SK-N-SH treated with all-trans-retinoic acid at 6 μM for 48 hours (cell line): ENCODE measurements around the gene SLC5A4.

Experiments used
- ATAC-seq: fragments of 200-7000 bp; cut with Tn5 transposase; 3 replicates; pipeline ENCODE4 v1.9.1; 2020; ENCODE audit warnings: mild to moderate bottlenecking, moderate library complexity
- ARNTL ChIP-seq: fragments of 450-650 bp; formaldehyde crosslinking; IDR thresholded peaks from 2 replicates; pipeline ENCODE4 v1.5.0; 2020; ENCODE audit warnings: low read depth, mild to moderate bottlenecking, moderate library complexity, borderline replicate concordance
- BACH2 ChIP-seq: fragments of 250-450 bp; sonication (Bioruptor Pico); IDR thresholded peaks from 2 replicates; pipeline ENCODE4 v1.9.0; 2021; ENCODE audit warnings: mild to moderate bottlenecking, borderline replicate concordance
- CSDC2 ChIP-seq: fragments of 250-450 bp; sonication (Bioruptor Pico); IDR thresholded peaks from 2 replicates; pipeline ENCODE4 v1.5.0; 2020; ENCODE audit warnings: mild to moderate bottlenecking, moderate library complexity
- ESRRG ChIP-seq: fragments of 250-450 bp; sonication (Bioruptor Pico); IDR thresholded peaks from 2 replicates; pipeline ENCODE4 v1.6.1; 2021; ENCODE audit warnings: mild to moderate bottlenecking
- GLIS3 ChIP-seq: fragments of 250-450 bp; sonication (Bioruptor Pico); IDR thresholded peaks from 2 replicates; pipeline ENCODE4 v1.5.0; 2020; ENCODE audit warnings: mild to moderate bottlenecking, moderate library complexity
- OSR1 ChIP-seq: fragments of 250-450 bp; sonication (Bioruptor Pico); IDR thresholded peaks from 2 replicates; pipeline ENCODE4 v1.8.0; 2022; ENCODE audit warnings: moderate library complexity, mild to moderate bottlenecking, inconsistent platforms
- PPARA ChIP-seq: fragments of 250-450 bp; sonication (Bioruptor Pico); IDR thresholded peaks from 2 replicates; pipeline ENCODE4 v1.5.0; 2020; ENCODE audit warnings: mild to moderate bottlenecking, borderline replicate concordance
- RARB ChIP-seq: fragments of 250-450 bp; sonication (Bioruptor Pico); IDR thresholded peaks from 2 replicates; pipeline ENCODE4 v1.8.0; 2021; ENCODE audit warnings: mild to moderate bottlenecking, moderate library complexity
- SNAI2 ChIP-seq: fragments of 250-450 bp; sonication (Bioruptor Pico); IDR thresholded peaks from 2 replicates; pipeline ENCODE4 v1.5.0; 2020; ENCODE audit warnings: mild to moderate bottlenecking, moderate library complexity
- TCF4 ChIP-seq: fragments of 250-450 bp; sonication (Bioruptor Pico); IDR thresholded peaks from 2 replicates; pipeline ENCODE4 v1.8.0; 2021; ENCODE audit warnings: mild to moderate bottlenecking, moderate library complexity, borderline replicate concordance
- TOX ChIP-seq: fragments of 250-450 bp; sonication (Bioruptor Pico); IDR thresholded peaks from 2 replicates; pipeline ENCODE4 v1.8.0; 2021; ENCODE audit warnings: mild to moderate bottlenecking, moderate library complexity, borderline replicate concordance
- ZC3H10 ChIP-seq: fragments of 250-450 bp; sonication (Bioruptor Pico); IDR thresholded peaks from 2 replicates; pipeline ENCODE4 v1.5.1; 2021; ENCODE audit warnings: mild to moderate bottlenecking, moderate library complexity
- ZFP3 ChIP-seq: fragments of 250-450 bp; sonication (Bioruptor Pico); IDR thresholded peaks from 2 replicates; pipeline ENCODE4 v1.5.0; 2020; ENCODE audit warnings: mild to moderate bottlenecking, moderate library complexity
- ZFP30 ChIP-seq: fragments of 450-650 bp; formaldehyde crosslinking; IDR thresholded peaks from 2 replicates; pipeline ENCODE4 v1.5.0; 2022; ENCODE audit warnings: mild to moderate bottlenecking, moderate library complexity
- ZNF565 ChIP-seq: fragments of 450-650 bp; formaldehyde crosslinking; conservative IDR thresholded peaks from 2 replicates; pipeline ENCODE4 v1.5.0; 2020; ENCODE audit warnings: low read depth, mild to moderate bottlenecking, moderate library complexity
- ZNF70 ChIP-seq: fragments of 450-650 bp; formaldehyde crosslinking; IDR thresholded peaks from 2 replicates; pipeline ENCODE4 v1.5.0; 2020; ENCODE audit warnings: mild to moderate bottlenecking, moderate library complexity
- ZNF8 ChIP-seq: fragments of 450-650 bp; formaldehyde crosslinking; IDR thresholded peaks from 2 replicates; pipeline ENCODE4 v1.5.0; 2020; ENCODE audit warnings: mild to moderate bottlenecking, moderate library complexity
- TF ChIP-seq, protein P1 (sequence below): fragments of 250-450 bp; sonication (Bioruptor Pico); IDR thresholded peaks from 2 replicates; pipeline ENCODE4 v1.8.0; 2021; ENCODE audit warnings: low read depth, mild to moderate bottlenecking, moderate library complexity, borderline replicate concordance
- TF ChIP-seq, protein P2 (sequence below): fragments of 250-450 bp; sonication (Bioruptor Pico); IDR thresholded peaks from 2 replicates; pipeline ENCODE4 v1.8.0; 2020; ENCODE audit warnings: mild to moderate bottlenecking, moderate library complexity, borderline replicate concordance
- TF ChIP-seq, protein P3 (sequence below): fragments of 250-450 bp; sonication (Bioruptor Pico); IDR thresholded peaks from 2 replicates; pipeline ENCODE4 v1.5.0; 2020; ENCODE audit warnings: mild to moderate bottlenecking, moderate library complexity
- TF ChIP-seq, protein P4 (sequence below): fragments of 250-450 bp; sonication (Bioruptor Pico); IDR thresholded peaks from 2 replicates; pipeline ENCODE4 v1.5.1; 2020; ENCODE audit warnings: low read depth, mild to moderate bottlenecking, moderate library complexity
- TF ChIP-seq, protein P5 (sequence below): fragments of 250-450 bp; sonication (Bioruptor Pico); IDR thresholded peaks from 2 replicates; pipeline ENCODE4 v1.5.1; 2021; ENCODE audit warnings: mild to moderate bottlenecking, moderate library complexity

Gene SLC5A4

DNA sequence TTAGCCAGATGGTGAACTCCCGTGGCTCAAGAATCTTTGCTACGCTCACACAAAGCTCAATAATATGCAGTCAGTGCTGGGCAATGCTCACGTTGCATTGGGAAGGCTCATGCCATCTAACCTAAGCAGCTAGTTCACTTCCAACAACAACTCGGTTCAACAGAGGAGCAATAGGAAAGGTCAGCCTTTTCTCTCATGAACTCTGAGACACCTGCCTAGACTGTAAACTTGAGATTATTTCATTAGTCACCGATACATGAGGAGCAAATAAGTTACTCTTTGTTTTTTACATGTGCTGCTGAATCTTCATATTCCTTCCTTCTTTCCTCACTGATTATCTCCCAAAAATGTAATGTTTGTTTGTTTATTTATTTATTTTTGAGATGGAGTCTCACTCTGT lies 9.0 kb downstream of the SLC5A4 start (continued):
- TF ChIP-seq, protein P1, sequence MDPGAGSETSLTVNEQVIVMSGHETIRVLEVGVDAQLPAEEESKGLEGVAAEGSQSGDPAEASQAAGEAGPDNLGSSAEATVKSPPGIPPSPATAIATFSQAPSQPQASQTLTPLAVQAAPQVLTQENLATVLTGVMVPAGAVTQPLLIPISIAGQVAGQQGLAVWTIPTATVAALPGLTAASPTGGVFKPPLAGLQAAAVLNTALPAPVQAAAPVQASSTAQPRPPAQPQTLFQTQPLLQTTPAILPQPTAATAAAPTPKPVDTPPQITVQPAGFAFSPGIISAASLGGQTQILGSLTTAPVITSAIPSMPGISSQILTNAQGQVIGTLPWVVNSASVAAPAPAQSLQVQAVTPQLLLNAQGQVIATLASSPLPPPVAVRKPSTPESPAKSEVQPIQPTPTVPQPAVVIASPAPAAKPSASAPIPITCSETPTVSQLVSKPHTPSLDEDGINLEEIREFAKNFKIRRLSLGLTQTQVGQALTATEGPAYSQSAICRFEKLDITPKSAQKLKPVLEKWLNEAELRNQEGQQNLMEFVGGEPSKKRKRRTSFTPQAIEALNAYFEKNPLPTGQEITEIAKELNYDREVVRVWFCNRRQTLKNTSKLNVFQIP (CRISPR knock-in tag), result no peak
- TF ChIP-seq RARB (CRISPR knock-in tag) (no peak), TOX (CRISPR knock-in tag) (no peak), ZC3H10 (no peak), ZNF70 (CRISPR knock-in tag) (no peak), OSR1 (CRISPR knock-in tag) (no peak), SNAI2 (no peak)
- TF ChIP-seq, protein P2, sequence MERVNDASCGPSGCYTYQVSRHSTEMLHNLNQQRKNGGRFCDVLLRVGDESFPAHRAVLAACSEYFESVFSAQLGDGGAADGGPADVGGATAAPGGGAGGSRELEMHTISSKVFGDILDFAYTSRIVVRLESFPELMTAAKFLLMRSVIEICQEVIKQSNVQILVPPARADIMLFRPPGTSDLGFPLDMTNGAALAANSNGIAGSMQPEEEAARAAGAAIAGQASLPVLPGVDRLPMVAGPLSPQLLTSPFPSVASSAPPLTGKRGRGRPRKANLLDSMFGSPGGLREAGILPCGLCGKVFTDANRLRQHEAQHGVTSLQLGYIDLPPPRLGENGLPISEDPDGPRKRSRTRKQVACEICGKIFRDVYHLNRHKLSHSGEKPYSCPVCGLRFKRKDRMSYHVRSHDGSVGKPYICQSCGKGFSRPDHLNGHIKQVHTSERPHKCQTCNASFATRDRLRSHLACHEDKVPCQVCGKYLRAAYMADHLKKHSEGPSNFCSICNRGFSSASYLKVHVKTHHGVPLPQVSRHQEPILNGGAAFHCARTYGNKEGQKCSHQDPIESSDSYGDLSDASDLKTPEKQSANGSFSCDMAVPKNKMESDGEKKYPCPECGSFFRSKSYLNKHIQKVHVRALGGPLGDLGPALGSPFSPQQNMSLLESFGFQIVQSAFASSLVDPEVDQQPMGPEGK (CRISPR knock-in tag), result no peak

DNA sequence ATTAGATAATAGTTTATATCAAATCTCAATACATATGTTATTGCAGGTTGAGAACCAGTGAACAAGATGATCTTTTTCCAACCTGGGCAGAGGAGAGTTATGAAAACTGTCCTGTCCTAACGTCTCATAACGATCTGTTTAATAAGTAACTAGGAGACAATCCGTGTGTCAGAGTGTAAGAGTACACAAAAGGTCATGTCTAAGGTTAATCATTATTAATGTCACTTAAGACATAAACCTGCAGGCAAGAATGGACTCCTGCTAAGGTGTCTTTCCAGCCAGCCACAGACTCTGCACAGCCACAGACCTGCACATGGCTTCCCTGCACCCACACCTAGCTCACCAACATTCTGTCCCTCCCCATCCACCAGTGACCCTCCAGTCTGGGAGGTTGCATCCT lies 10.1 kb downstream of the SLC5A4 start:
- TF ChIP-seq TCF4 (CRISPR knock-in tag) (no peak), ZFP30 (CRISPR knock-in tag) (no peak), ZFP3 (CRISPR knock-in tag) (no peak), TOX (CRISPR knock-in tag) (no peak), ESRRG (CRISPR knock-in tag) (no peak), ZNF565 (CRISPR knock-in tag) (no peak), ZNF8 (CRISPR knock-in tag) (no peak), ARNTL (CRISPR knock-in tag) (no peak), BACH2 (CRISPR knock-in tag) (no peak), OSR1 (CRISPR knock-in tag) (no peak), CSDC2 (CRISPR knock-in tag) (no peak), ZC3H10 (no peak)
- TF ChIP-seq, protein P2 (CRISPR knock-in tag), result no peak
- ATAC-seq, result no peak

DNA sequence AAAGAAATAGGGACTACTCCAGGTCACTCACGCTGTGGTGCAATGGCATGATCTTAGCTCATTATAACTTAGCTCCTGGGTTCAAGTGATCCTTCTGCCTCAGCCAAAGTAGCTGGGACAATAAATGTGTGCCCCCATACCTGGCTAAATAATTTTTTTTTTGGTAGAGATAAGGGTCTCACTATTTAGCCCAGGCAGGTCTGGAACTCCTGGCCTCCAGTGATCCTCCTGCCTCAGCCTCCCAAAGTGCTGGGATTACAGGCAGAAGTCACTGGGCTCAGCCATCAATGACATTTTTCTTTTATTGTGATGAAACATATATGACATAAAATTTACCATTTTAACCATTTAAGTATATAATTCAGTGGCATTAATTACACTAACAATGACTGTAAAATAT lies 10.6 kb downstream of the SLC5A4 start:
- no peak for ATAC-seq
- TF ChIP-seq ARNTL (CRISPR knock-in tag) (no peak), SNAI2 (no peak), ZNF8 (CRISPR knock-in tag) (no peak), BACH2 (CRISPR knock-in tag) (no peak), TCF4 (CRISPR knock-in tag) (no peak), ZFP3 (CRISPR knock-in tag) (no peak), PPARA (no peak), RARB (CRISPR knock-in tag) (no peak), OSR1 (CRISPR knock-in tag) (no peak), ZNF565 (CRISPR knock-in tag) (no peak), ZFP30 (CRISPR knock-in tag) (no peak), ESRRG (CRISPR knock-in tag) (no peak), TOX (CRISPR knock-in tag) (no peak), ZNF70 (CRISPR knock-in tag) (no peak), GLIS3 (no peak)
- TF ChIP-seq, protein P1 (CRISPR knock-in tag), result no peak
- TF ChIP-seq, protein P3, sequence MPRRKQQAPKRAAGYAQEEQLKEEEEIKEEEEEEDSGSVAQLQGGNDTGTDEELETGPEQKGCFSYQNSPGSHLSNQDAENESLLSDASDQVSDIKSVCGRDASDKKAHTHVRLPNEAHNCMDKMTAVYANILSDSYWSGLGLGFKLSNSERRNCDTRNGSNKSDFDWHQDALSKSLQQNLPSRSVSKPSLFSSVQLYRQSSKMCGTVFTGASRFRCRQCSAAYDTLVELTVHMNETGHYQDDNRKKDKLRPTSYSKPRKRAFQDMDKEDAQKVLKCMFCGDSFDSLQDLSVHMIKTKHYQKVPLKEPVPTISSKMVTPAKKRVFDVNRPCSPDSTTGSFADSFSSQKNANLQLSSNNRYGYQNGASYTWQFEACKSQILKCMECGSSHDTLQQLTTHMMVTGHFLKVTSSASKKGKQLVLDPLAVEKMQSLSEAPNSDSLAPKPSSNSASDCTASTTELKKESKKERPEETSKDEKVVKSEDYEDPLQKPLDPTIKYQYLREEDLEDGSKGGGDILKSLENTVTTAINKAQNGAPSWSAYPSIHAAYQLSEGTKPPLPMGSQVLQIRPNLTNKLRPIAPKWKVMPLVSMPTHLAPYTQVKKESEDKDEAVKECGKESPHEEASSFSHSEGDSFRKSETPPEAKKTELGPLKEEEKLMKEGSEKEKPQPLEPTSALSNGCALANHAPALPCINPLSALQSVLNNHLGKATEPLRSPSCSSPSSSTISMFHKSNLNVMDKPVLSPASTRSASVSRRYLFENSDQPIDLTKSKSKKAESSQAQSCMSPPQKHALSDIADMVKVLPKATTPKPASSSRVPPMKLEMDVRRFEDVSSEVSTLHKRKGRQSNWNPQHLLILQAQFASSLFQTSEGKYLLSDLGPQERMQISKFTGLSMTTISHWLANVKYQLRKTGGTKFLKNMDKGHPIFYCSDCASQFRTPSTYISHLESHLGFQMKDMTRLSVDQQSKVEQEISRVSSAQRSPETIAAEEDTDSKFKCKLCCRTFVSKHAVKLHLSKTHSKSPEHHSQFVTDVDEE (CRISPR knock-in tag), result no peak
- TF ChIP-seq, protein P4, sequence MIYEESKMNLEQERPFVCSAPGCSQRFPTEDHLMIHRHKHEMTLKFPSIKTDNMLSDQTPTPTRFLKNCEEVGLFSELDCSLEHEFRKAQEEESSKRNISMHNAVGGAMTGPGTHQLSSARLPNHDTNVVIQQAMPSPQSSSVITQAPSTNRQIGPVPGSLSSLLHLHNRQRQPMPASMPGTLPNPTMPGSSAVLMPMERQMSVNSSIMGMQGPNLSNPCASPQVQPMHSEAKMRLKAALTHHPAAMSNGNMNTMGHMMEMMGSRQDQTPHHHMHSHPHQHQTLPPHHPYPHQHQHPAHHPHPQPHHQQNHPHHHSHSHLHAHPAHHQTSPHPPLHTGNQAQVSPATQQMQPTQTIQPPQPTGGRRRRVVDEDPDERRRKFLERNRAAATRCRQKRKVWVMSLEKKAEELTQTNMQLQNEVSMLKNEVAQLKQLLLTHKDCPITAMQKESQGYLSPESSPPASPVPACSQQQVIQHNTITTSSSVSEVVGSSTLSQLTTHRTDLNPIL (CRISPR knock-in tag), result no peak
- TF ChIP-seq, protein P5, sequence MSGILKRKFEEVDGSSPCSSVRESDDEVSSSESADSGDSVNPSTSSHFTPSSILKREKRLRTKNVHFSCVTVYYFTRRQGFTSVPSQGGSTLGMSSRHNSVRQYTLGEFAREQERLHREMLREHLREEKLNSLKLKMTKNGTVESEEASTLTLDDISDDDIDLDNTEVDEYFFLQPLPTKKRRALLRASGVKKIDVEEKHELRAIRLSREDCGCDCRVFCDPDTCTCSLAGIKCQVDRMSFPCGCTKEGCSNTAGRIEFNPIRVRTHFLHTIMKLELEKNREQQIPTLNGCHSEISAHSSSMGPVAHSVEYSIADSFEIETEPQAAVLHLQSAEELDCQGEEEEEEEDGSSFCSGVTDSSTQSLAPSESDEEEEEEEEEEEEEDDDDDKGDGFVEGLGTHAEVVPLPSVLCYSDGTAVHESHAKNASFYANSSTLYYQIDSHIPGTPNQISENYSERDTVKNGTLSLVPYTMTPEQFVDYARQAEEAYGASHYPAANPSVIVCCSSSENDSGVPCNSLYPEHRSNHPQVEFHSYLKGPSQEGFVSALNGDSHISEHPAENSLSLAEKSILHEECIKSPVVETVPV, result no peak
- TF ChIP-seq, all 23 proteins: peak for 0
